GM13976 (cell line): ENCODE data around the gene CHAMP1.

ENCODE experiments used
- DNase-seq: peaks from one replicate; pipeline ENCODE4 v3.0.0; 2012; ENCODE audit warnings: low spot score
- CTCF ChIP-seq: IDR thresholded peaks from 2 replicates; pipeline ENCODE4 v1.5.1; 2012; ENCODE audit warnings: borderline replicate concordance, mild to moderate bottlenecking; ENCODE audit not compliant: insufficient read depth; ENCODE audit errors: extremely low read depth, missing control alignments, control extremely low read depth
- in situ Hi-C: fragments of 300-500 bp; cut with MboI; formaldehyde crosslinking; loops from one replicate; pipeline ENCODE4 v1.12.0; 2022; ENCODE audit warnings: low sequenced_read_pairs, mixed read lengths, inconsistent platforms; ENCODE audit not compliant: unreplicated experiment

CHAMP1 gene

GRCh38 chr13:114298866-114299265 is 15.4 kb upstream of the CHAMP1 start:
- in situ Hi-C loops, result no loop called here
- TF ChIP-seq CTCF, result no peak
- no peak for DNase-seq

- no peak for TF ChIP-seq CTCF
- no peak for DNase-seq
- in situ Hi-C loops, result no loop called here
These were observed 14.5 kb upstream of the CHAMP1 start for GRCh38 chr13:114299604-114300305.

GRCh38 chr13:114303700-114304327 is 10.5 kb upstream of the CHAMP1 start:
- in situ Hi-C loops, result no loop called here
- DNase-seq, result no peak
- no peak for TF ChIP-seq CTCF

GRCh38 chr13:114304346-114305034 is 9.8 kb upstream of the CHAMP1 start:
- in situ Hi-C loops, result no loop called here
- no peak for DNase-seq
- TF ChIP-seq CTCF, result no peak

GRCh38 chr13:114309086-114309485 is 5.2 kb upstream of the CHAMP1 start:
- DNase-seq, result no peak
- TF ChIP-seq CTCF, result no peak

GRCh38 chr13:114309806-114310410 is 4.4 kb upstream of the CHAMP1 start:
- in situ Hi-C loops, result no loop called here
- DNase-seq, result no peak
- no peak for TF ChIP-seq CTCF

More at GRCh38 chr13:114309086-114309485, 5.2 kb upstream of the CHAMP1 start:
- in situ Hi-C loops, result no loop called here
